Hematopoietic multipotent progenitor cell treated with erythropoietin and hydrocortisone succinate and interleukin-3 and kit ligand, for 15 days (in vitro differentiated cells): Measurements from ENCODE around the gene PCDHA6.
"Not testable (repeated sequence)": the region's sequence is repeated elsewhere in the genome, so short reads cannot be mapped to it uniquely, and the experiment has no call there.

Source experiments
- DNase-seq: peaks from one replicate; pipeline ENCODE4 v3.0.0-alpha.2; 2015; ENCODE audit warnings: low spot score

PCDHA6 gene

GRCh38 chr5:140827704-140828361 lies at the start of gene PCDHA6:
PCDHA6 (plus strand) TSS chr5:140827960; CDS start chr5:140828092, 132 bp downstream.
- no peak for DNase-seq

GRCh38 chr5:140780512-140780911 lies 47.2 kb upstream of the PCDHA6 start:
- no peak for DNase-seq

GRCh38 chr5:140785905-140786686 lies 41.7 kb upstream of the PCDHA6 start, which contains the start of gene PCDHA1:
PCDHA1 (plus strand) TSS chr5:140786140.
- no peak for DNase-seq

- not testable (repeated sequence) for DNase-seq
Measured at GRCh38 chr5:140787422-140787821, 40.3 kb upstream of the PCDHA6 start.

- not testable (repeated sequence) for DNase-seq
Measured at GRCh38 chr5:140787849-140788504, 39.8 kb upstream of the PCDHA6 start.

- no peak for DNase-seq
Measured at GRCh38 chr5:140791089-140791488, 36.7 kb upstream of the PCDHA6 start.

GRCh38 chr5:140794595-140795258 lies 33.0 kb upstream of the PCDHA6 start, which contains the start of gene PCDHA2:
PCDHA2 (plus strand) TSS chr5:140794852.
- no peak for DNase-seq

- no peak for DNase-seq
Measured at GRCh38 chr5:140795259-140795641, 32.5 kb upstream of the PCDHA6 start.

- not testable (repeated sequence) for DNase-seq
Measured at GRCh38 chr5:140796072-140796717, 31.6 kb upstream of the PCDHA6 start.

- no peak for DNase-seq
Measured at GRCh38 chr5:140796718-140797095, 31.1 kb upstream of the PCDHA6 start.

GRCh38 chr5:140800816-140801493 lies 26.8 kb upstream of the PCDHA6 start, which contains the start of gene PCDHA3:
PCDHA3 (plus strand) TSS chr5:140801057.
- DNase-seq, result no peak

GRCh38 chr5:140801494-140801841 lies 26.3 kb upstream of the PCDHA6 start:
- DNase-seq, result no peak

GRCh38 chr5:140802381-140802780 lies 25.4 kb upstream of the PCDHA6 start:
- DNase-seq, result not testable (repeated sequence)

GRCh38 chr5:140802781-140803271 lies 24.9 kb upstream of the PCDHA6 start:
- DNase-seq, result no peak

- DNase-seq, result peak; percentile 4
Measured at GRCh38 chr5:140806834-140807775, 20.7 kb upstream of the PCDHA6 start, which contains the start of gene PCDHA4. PCDHA4 (plus strand) TSS chr5:140807068.

GRCh38 chr5:140808241-140808888 lies 19.4 kb upstream of the PCDHA6 start:
- DNase-seq, result not testable (repeated sequence)

GRCh38 chr5:140808889-140809291 lies 18.9 kb upstream of the PCDHA6 start:
- no peak for DNase-seq

GRCh38 chr5:140821375-140822280 lies 6.1 kb upstream of the PCDHA6 start, which contains the start of gene PCDHA5:
PCDHA5 (plus strand) TSS chr5:140821613.
- no peak for DNase-seq
